C4-2B (cell line): ENCODE results near the gene C19orf85.

Source experiments
- ZFX ChIP-seq: fragments of 450-650 bp; IDR thresholded peaks from 2 replicates; pipeline ENCODE4 v1.6.1; 2017
- TF ChIP-seq, protein P1 (sequence below): fragments of 450-650 bp; conservative IDR thresholded peaks from 2 replicates; pipeline ENCODE4 v1.5.1; 2017; ENCODE audit warnings: mild to moderate bottlenecking

DNA sequence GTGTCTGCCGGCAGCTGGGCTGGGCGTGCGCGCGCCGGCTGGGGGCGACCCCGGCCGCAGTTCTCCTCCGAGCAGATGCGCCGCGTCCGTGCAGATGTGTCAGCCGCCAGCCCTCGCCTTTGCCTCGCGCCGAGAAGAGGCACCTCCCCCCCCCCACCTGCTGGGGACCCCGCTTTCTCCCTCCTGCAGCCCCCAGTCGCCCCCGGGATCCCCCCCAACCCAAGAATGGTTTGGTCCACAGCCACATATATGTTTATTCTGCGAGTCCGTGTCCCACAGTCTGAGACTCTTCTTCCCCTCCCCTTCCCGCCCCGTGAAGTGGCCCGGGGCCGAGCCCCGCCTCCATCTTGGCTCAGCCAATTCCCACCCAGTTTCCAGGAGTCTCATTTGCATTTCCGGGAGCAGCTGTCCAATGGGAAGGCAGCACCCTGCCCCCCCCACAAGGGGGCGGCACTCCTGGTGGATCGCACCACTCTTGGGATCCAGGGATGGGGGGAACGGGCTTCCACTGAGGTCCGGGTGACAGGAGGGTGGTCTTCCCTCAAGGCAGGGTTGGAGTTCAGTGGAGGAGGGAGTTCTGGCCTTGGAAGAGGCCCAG is 11.7 kb downstream of the C19orf85 start:
- TF ChIP-seq, protein P1, sequence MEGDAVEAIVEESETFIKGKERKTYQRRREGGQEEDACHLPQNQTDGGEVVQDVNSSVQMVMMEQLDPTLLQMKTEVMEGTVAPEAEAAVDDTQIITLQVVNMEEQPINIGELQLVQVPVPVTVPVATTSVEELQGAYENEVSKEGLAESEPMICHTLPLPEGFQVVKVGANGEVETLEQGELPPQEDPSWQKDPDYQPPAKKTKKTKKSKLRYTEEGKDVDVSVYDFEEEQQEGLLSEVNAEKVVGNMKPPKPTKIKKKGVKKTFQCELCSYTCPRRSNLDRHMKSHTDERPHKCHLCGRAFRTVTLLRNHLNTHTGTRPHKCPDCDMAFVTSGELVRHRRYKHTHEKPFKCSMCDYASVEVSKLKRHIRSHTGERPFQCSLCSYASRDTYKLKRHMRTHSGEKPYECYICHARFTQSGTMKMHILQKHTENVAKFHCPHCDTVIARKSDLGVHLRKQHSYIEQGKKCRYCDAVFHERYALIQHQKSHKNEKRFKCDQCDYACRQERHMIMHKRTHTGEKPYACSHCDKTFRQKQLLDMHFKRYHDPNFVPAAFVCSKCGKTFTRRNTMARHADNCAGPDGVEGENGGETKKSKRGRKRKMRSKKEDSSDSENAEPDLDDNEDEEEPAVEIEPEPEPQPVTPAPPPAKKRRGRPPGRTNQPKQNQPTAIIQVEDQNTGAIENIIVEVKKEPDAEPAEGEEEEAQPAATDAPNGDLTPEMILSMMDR = no peak
- no peak for TF ChIP-seq ZFX
